Adrenal gland (tissue), 12 donors: Measurements from ENCODE around the gene PPP1R9B. TPM values are rescaled to one million over a fixed set of nuclear protein-coding genes. Genes with fewer than 3 reads are reported as not detected.

ENCODE experiments used
- DNase-seq, 7 donors: peaks; one replicate each; pipeline ENCODE4 v3.0.0-alpha.2; 2019 to 2020
- H3K27ac ChIP-seq, 5 donors: fragments of 200-600 bp; sonication (generic) in 4 of 5; 1 replicate in 3 of 5; 2 replicates in 2 of 5; pipeline versions ENCODE4 v1.5.1 to v1.8.0; 2016 to 2020; ENCODE audit warnings: mild to moderate bottlenecking in 1 of 5
- H3K27me3 ChIP-seq: fragments of 200-600 bp; 2 replicates; pipeline ENCODE4 v1.8.0; 2021
- H3K36me3 ChIP-seq, 2 donors: fragments of 200-600 bp; replicated peaks in 1 of 2; 1 replicate in 1 of 2; 2 replicates in 1 of 2; pipeline versions ENCODE4 v1.5.1 to v1.8.0; 2018 to 2022
- H3K4me1 ChIP-seq, 2 donors: fragments of 200-600 bp; replicated peaks in 1 of 2; 1 replicate in 1 of 2; 2 replicates in 1 of 2; pipeline versions ENCODE4 v1.5.1 to v1.8.0; 2018 to 2021
- H3K4me3 ChIP-seq, 4 donors: fragments of 200-600 bp; sonication (generic) in 3 of 4; one replicate each; pipeline ENCODE4 v1.5.1; 2016 to 2018
- H3K9me3 ChIP-seq, 3 donors: fragments of 200-600 bp; sonication (generic) in 1 of 3; replicated peaks in 1 of 3; 1 replicate in 2 of 3; 2 replicates in 1 of 3; pipeline versions ENCODE4 v1.5.1 to v1.8.0; 2016 to 2021
- CTCF ChIP-seq, 6 experiments: fragments of 450-650 bp in 4 of 6; fragments of 200-600 bp in 2 of 6; sonication (generic) in 1 of 6; IDR thresholded peaks; 1 replicate in 5 of 6; 2 replicates in 1 of 6; pipeline versions ENCODE4 v1.5.1 to v1.8.0; 2016 to 2021; ENCODE audit warnings: antibody characterized with exemption in 6 of 6, mild to moderate bottlenecking in 2 of 6, moderate library complexity in 1 of 6
- POLR2A ChIP-seq, 2 donors: fragments of 450-650 bp; IDR thresholded peaks; one replicate each; pipeline ENCODE4 v1.6.1; 2017; ENCODE audit warnings: antibody characterized with exemption in 2 of 2, mild to moderate bottlenecking in 2 of 2, moderate library complexity in 1 of 2
- WGBS, 4 donors: extraction: QIAGEN DNeasy Blood & Tissue Kit in 2 of 4; methylation state at CpG; one replicate each; pipeline versions ENCODE4 v1.1.5 to v1.1.7; 2013 to 2017; 5-methylcytosine and 5-hydroxymethylcytosine counted together
- intact Hi-C, 2 donors: fragments of 100-400 bp; cut with DNase I; formaldehyde crosslinking; loops; one replicate each; pipeline versions ENCODE4 v1.14.1 to v1.15.0; 2022 to 2023
- polyA plus RNA-seq, 3 donors: library from polyadenylated mRNA; stranded (reverse); fragments of 200-250 nt in 2 of 3; fragments of 350-450 nt in 1 of 3; fragmentation: Illumina TruSeq in 1 of 3; extraction: RNeasy Lipid Tissue Mini Kit (QIAGEN cat#74804) in 1 of 3; gene quantifications; one replicate each; pipeline ENCODE4 v1.2.3, GENCODE V29; 2013 to 2014
- total RNA-seq, 9 donors: library from RNA; depleted of rRNA in 4 of 9; stranded (reverse); fragments of >200 nt in 4 of 9; fragments of 120-200 nt in 1 of 9; fragmentation: NEBNext Ultra II Directional in 1 of 9; extraction: Animal tissue kit (Norgen Biotek cat#: 25700) in 1 of 9; gene quantifications; one replicate each; pipeline versions ENCODE4 v1.1.0 to v1.2.4, GENCODE V29; 2013 to 2023
- donor health status: healthy with polysubstance abuse.
- donor health status: Bipolar disorder and iron deficiency.
- donor health status: DM: yes; HTN: yes; CAD: no.
- donor health status: DM: no; HTN: no; CAD: no.
- donor health status: DM: no; HTN: no; CAD: no.
- donor health status: DM: yes; HTN: yes; CAD: no.

PPP1R9B gene
- total and polyA plus RNA-seq, 12 donors = 21.8 to 128 (median 52.1) TPM

- peaks cover 0 to 42% of the 10 kb centered on the region in 2 donors for H3K36me3 ChIP-seq
- H3K4me3 ChIP-seq = no peak overlapping the region
- H3K27ac ChIP-seq = peak overlapping the region; percentile 60 to 82 (median 67)
- H3K4me1 ChIP-seq = peaks cover 21 to 24% of the 10 kb centered on the region in 2 donors
- H3K9me3 ChIP-seq = no peaks in the 10 kb centered on the region
- intact Hi-C loops = no loop called here
- TF ChIP-seq POLR2A (IDR thresholded peaks at IDR 0.05) (no peak), CTCF (IDR thresholded peaks at IDR 0.05) (no peak)
- peak; percentile 68 to 87 (median 87) for DNase-seq
- no peaks in the 10 kb centered on the region for H3K27me3 ChIP-seq
- 35 to 58% (median 41%) methylated on average over 6 to 7 of the region's 7 CpGs for WGBS, 4 donors
Observed at GRCh38 chr17:50133028-50133768, 17.3 kb downstream of the PPP1R9B start.

DNA sequence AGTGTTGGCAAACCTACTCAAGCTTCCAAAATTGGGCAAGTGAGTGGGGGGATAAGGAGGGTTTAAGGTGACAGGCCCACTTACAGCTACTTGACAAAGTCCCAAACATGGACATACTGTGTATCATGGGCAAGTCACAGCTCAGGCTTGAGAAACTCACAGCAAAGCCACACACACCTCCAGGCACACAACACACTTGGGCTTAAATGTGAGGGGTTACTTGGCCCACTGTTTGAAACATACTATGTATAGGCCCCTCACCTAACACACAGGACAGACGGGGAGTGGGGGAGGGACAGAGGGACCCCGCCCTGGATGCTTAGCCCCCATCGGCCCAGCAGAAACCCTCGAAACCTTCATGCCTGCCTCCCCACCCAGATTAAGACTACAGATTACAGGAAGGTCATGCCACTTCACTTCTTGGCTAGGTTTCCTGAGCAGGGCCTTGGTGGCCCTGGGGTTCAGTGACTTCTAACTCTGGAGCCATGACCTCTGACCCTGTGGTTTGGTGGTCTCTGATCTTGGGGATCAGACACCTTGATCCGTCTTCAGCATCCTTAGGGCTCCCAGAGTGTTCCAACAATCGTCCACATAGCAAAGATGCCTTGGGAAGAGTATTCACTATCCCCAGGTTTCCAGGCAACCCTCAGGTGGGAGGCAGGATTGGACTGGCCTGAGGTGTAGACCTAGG, 18.2 kb downstream of the PPP1R9B start:
- peak overlapping the region in 4 of 5 donors; percentile 65 to 82 (median 72) for H3K27ac ChIP-seq
- no peaks in the 10 kb centered on the region for H3K27me3 ChIP-seq
- intact Hi-C loops = no loop called here
- WGBS, 4 donors = 68 to 76% (median 74%) methylated on average over 2 to 6 of the region's 6 CpGs
- peaks cover 24% of the 10 kb centered on the region in 2 donors for H3K4me1 ChIP-seq
- H3K4me3 ChIP-seq = no peak overlapping the region
- DNase-seq = peak in 2 of 7 donors; percentile 14 to 31
- TF ChIP-seq POLR2A (IDR thresholded peaks at IDR 0.05) (no peak), CTCF (IDR thresholded peaks at IDR 0.05) (no peak)
- peaks cover 0 to 33% of the 10 kb centered on the region in 2 donors for H3K36me3 ChIP-seq
- no peaks in the 10 kb centered on the region for H3K9me3 ChIP-seq

- peaks cover 0 to 18% of the 10 kb centered on the region in 2 donors for H3K36me3 ChIP-seq
- 61 to 79% (median 68%) methylated on average over 10 to 19 of the region's 19 CpGs for WGBS, 4 donors
- peak in 3 of 7 donors; percentile 11 to 61 (median 19) for DNase-seq
- intact Hi-C loops = no loop called here
- H3K4me1 ChIP-seq = peaks cover 24 to 25% of the 10 kb centered on the region in 2 donors
- H3K9me3 ChIP-seq = no peaks in the 10 kb centered on the region
- H3K4me3 ChIP-seq = peak overlapping the region in 1 of 4 donors; percentile 68
- TF ChIP-seq CTCF (IDR thresholded peaks at IDR 0.05) (no peak), POLR2A (IDR thresholded peaks at IDR 0.05) (no peak)
- no peaks in the 10 kb centered on the region for H3K27me3 ChIP-seq
- no peak overlapping the region for H3K27ac ChIP-seq
Observed at GRCh38 chr17:50130559-50131305, 19.7 kb downstream of the PPP1R9B start.
